ENCODE results near the gene ATRN.

The ATRN gene

DNA sequence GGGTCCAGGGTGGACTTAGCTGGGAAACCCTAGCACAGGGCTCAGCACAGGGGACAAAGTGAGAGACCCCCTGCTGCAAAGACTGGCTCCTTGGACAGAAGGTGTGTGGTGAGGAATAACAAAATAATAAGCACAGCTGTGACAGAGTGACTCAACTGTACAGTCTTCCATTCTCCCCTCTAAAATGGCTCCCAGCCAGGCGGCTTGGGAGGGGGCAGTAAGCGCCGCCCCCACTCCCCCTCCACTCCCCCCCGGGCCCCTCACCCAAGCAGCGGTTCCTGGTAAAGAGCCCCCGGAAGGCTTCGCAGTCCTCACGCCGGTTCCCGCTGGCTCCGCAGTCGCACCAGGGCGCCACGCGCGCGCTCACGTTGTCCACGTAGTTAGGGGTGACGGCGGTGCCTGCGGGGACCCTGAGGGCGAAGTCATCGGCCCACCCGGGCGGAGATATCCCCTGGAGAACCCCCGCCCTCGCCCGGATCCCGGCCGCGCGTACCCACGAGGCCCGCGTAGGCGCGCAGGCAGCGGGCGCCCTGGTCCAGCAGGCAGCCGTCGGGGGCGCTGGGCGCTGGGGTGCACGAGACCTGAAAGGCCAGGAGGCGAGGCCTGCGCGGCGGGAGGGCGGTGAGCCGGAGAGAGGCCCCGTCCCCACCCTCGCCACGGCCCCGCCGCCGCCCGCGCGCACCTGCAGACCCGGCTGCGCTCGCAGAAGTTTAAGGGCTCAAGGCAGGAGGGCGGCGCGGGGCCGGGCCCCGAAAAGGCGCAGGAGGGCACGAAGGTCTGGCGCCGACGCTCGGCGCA is 189.6 kb downstream of the ATRN start:
- DNase-seq, result no peak

DNA sequence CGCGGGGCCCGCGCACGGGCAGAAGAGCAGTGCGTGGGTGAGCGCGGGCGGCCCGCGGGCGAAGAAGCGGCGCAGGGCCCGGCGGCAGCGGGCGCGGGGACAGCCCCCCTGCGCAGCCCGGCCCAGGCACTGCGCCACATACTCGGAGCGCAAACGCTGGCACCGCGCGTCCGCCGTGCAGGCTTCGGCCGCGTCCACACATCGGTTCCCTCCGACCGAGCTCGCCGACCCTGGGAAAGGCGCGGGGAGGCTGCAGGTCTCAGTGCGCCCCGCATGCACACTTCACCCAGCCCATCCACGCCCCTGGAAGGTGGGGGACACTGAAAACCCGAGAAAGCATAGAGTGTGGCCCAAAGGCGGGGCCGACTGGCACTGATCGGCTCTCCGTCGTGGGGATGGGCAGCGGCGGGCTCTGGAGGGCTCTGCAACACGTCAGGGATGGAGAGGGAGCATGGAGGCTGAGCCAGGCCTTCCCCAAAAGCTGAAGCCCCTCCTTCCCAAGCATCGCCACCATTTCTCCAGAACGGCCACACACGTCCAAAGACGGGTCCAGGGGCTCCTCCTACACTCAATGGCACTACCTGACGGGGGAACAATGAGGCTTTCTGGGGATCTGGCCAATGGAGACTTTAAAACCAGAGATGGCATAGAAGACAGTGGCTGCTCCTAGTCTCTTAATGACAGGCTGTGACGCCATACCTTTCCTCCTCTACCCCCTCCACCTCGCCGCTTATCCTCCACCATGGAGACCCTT is 190.4 kb downstream of the ATRN start:
- DNase-seq, result no peak

DNA sequence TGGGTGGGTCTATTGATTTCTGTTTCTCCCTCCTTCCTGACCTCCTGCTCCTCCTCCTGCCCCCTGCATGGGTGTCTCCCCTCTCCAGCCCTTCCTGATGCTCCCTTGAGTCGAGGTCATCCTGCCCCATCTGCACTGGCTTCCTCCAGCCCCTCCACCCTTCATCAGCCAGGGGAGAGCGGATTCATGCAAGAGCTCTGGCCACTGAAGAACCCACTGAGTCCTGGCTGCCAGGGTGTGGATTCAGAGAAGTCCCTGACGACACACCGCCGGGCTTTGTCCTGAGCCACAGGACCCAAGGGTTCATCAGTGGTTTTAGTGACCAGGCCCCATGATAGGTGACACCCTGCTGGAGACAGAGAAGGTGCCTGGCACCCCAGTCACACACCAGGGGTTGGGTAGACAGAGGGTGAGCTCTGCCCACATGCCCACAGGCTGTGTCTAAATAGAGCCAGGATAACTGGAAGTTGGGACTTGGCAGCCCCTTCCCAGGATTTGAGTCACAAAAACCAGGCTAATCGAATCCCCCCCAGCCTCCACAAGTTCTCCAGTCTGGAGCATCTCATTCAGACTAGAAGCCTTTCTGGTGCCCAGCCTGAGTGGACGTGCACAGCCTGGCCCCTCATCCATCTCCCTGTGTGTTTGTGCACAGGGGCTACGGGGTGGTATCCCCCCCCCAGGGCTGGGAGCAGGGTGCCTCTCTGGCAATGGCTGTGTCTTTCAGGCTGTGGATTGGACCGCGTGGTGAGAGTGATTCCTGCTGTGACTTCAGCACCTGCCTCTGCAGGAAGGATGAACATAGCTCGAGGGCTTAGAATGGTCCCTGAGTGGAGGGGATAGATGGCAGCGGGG is 191.2 kb downstream of the ATRN start:
- no peak for DNase-seq

DNA sequence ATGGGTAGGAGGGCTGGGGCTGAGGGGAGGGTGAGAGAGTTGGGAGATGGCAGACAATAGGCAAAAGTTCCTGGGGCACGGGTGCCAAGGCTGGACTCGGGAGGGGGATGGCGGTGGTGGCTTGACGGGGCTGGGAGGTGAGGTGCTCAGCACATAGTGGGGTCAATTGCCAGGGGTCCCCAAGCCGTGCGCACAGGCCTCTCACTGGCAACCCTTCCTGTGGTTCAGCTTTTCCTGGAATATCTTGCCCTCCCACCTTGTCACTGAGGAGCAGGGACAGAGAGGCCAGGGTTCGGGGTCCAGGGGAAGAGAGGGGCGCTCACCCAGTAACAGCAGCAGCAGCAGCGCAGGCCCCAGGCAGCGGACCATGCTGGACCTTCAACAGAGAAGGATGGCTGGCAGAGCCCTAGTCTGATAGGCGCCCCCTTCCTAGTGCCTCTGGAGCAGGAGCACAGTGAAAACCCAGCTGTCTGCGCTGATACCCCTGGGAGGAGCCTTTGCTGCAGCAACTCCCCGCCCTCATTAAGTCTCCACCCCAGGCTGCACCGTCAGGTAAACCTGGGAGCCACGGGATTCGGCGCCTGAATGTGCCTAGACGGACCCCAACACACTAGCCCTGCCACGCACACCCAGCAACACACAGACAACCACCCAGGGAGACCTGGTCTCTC is 192.3 kb downstream of the ATRN start, which contains the start of gene GFRA4:
Gene GFRA4, minus strand, starts transcription at position 369 of the 671 bp plus-strand sequence. Its CDS starts 0 bp downstream, at position 369.
- DNase-seq, result no peak

DNA sequence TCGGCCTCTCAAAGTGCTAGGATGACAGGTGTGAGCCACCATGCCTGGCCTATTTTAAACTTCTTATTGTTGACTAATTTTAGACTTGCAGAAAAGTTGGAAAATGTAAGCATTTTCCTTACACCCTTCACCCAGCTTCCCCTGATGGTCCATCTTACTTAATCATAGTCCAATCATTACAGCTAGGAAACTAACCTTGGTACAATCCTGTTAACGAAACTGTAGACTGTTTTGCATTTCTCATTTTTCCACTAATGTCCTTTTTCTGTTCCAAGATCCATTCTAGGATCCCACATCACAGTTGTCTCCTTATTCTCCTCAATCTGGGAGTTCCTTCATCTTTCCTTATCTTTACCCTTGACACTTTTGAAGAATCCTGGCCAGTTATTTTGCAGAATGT is 193.0 kb downstream of the ATRN start:
- DNase-seq, result no peak

DNA sequence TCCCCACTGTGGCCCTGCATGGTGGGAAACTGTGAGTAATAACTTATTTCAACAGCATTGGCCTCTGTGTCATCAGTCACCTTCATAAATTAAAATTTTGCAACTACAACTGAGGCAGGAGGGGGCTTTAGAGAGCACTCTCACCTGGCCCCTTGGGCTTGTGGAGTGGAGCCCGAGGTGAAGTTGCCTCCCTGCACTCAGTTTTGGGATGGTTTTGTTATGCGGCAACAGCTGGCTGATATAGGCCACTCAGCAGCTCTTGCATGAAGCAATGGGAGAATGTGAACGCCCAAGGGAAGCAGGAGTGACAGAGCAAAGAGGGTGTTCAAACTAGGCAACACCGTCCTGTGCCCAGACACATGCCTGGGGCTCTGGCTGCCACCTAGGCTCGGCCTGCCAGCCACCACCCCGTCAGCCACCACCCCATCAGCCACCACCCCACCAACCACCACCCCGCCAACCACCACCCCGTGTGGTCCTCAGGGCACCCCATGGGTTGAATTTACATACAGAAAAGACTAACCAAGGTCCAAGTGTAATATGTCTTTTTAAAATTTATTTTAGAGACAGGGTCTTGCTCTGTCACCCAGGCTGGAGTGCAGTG is 196.7 kb downstream of the ATRN start:
- no peak for DNase-seq

DNA sequence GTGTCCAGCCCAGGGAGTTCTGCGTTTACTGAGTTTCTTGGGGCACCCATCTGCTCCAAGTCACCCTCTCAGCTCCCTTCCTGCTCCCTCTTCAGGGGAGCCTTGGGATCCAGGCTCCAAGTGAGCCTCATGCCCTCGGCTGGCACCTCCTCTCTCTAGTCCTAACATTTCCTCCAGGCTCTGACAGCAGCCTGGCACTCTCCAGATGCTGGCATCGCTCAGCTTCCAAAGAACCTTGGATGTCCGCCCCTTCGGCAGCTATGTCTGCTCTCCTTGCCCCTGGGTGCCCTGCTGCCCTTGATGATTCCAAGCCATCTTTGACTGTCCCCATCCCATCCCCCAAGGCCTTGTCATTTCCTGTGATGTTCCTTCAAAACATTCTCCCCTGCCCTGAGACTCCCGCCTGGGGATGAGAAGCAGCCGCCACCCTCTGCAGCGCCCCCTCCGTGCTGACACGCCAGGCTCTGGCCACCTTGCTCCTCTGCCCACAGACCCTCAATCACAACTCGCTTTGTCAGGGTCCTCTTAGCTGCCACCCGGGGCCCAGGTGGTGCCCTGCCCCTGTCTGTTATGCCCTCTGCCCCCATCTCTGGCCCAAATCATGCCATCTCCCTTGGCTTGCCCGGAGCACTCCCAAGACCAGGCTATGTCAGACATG is 199.0 kb downstream of the ATRN start:
- no peak for DNase-seq

DNA sequence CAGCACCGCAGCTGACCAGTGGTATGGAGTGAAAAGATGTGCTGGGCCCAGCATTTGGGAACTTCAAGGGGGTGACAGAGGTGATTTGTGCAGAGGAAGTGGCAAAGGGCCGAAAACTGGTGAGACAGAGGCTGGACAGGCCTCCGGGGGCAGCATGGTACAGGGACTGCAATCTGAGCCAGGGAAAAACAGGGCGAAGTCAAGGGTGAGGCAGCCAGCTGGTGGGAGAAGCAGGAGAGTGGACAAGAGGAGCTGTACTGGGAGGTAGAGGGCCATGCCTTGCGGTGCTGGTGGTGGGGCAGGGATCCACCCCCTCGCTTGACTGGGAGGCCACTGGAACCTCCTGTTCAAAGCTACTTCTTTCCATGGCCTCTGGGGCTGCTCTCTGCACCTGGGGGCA is 199.7 kb downstream of the ATRN start:
- DNase-seq, result no peak

DNA sequence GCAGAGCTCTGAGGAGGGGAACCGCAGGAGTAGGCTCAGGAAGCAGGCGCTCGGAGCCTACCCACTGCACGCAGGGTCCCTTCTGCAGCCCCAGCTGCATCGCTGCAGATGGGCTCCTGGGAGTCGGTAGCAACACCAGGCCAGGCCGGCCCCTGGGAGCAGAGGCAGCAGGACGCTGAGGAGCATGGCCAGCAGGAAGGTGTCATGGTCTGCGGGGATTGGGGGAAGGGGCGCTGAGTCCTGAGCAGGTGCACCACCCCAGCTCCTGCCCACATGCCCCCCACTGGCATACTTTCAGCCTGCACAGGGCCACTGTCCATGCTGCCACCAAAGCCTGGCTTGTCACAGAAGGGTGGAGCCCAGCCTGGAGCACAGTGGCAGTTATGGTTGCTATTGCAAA is 200.1 kb downstream of the ATRN start:
- no peak for DNase-seq

DNA sequence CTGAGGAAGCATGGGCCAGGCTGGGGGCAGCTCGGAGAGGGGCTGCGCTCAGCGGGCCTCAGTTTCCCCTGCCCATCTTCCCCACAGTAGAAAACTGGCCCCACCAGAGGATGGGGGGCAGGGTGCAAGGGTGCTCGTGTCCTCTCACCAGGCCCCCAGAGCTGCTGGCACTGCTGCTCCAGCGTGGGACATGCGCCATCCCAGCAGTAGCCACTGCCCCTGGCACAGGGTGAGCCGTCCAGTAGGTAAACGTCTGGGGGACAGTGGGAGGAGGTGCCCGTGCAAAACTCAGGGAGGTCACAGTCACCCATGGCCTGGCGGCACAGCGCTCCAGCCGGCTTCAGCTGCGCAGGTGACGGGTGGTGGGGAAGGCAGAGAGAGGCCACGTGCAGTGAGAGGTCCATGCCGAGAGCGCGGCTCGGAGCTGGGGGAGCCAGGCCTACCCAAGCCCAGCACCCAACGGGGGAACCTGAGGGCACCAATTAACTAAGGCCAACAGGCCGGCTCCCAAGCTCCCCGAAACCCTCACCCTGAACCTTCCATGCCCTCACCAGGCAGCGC is 201.2 kb downstream of the ATRN start:
- no peak for DNase-seq

DNA sequence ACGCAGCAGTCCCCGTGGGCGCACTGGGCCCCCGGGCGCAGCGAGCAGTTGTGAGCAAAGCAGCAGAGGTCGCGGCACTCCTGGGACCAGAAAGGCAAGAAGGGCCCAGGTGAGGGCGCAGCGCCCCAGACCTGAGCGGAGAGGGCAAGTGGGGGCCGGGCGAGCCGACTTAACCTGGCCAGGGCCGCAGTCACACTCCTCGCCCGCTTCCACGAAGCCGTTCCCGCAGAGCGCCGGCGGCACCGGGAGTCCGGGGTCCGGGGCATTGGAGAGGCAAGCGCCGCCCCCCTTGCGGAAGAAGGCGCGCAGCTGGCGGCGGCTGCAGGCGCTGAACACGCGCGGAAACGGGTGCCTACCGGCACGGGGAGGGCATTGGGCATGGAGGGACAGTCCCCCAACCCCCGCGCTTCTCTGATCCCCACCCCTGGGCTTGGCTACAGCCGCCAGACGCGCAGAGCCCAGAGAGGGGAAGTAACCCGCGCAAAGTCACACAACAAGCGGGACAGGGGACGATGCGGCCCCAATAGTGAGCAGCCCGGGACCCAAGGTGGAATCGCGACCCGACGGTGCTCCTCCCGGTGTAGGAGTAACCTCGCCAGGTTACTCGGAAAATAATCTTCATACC is 201.8 kb downstream of the ATRN start:
- no peak for DNase-seq

DNA sequence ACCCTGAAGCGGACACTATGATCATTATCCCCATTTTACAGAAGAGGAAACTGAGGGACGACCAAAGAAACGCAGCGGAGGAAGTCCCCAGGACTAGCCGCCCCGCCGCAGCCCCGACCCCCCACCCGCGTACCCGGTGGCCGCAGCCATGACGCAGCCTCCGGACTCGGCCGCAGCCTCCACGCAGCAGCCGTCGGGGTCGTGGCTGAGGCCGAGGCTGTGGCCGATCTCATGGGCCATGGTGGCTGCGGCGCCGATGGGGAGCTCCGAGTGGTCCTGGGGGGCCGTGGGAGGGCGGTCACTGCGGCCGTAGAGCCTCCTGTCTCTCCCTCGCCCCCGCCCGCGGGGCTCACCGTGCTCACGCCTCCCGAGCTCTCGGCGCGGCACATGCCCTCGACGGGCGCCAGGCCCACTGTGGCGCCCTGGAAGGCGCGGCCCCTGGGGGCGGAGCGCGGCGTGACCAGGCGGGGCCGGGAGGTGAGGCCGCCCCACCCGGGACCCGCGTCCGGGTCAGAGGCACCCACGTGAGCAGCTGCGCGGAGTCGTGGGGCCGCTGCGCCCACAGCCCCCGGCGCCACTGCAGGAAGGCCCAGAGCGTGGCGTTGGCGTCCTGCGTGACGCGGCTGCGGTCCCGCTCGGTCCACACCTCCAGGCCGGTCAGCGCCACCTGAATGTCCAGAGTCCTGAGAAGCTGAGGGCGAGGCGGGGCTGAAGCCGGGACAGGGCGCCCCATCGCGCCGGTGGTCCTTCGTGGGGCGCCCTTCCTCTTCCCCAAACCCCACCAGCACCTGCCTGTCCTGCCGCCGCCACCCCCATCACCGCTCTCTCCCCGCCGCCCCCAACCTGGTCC is 202.6 kb downstream of the ATRN start:
- no peak for DNase-seq

DNA sequence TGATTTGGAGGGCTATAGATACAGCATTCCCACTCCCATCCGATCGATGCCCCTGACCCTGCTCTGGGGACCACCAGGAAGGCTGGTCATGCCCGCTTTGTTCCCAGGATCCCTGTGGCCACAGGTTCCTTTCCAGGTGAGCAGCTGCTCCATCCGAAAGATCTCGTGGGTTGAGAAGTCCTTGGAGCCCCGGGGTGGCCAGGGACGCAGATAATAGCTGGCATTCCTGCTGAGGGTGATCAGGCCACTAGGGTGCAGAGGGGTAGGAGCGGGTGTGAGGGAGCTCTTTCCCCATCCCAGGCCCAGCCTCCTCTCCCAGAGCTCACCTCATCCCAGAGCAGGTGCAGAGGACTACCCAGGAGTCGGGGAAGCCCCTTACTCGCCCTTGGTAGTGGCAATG is 203.6 kb downstream of the ATRN start:
- no peak for DNase-seq

DNA sequence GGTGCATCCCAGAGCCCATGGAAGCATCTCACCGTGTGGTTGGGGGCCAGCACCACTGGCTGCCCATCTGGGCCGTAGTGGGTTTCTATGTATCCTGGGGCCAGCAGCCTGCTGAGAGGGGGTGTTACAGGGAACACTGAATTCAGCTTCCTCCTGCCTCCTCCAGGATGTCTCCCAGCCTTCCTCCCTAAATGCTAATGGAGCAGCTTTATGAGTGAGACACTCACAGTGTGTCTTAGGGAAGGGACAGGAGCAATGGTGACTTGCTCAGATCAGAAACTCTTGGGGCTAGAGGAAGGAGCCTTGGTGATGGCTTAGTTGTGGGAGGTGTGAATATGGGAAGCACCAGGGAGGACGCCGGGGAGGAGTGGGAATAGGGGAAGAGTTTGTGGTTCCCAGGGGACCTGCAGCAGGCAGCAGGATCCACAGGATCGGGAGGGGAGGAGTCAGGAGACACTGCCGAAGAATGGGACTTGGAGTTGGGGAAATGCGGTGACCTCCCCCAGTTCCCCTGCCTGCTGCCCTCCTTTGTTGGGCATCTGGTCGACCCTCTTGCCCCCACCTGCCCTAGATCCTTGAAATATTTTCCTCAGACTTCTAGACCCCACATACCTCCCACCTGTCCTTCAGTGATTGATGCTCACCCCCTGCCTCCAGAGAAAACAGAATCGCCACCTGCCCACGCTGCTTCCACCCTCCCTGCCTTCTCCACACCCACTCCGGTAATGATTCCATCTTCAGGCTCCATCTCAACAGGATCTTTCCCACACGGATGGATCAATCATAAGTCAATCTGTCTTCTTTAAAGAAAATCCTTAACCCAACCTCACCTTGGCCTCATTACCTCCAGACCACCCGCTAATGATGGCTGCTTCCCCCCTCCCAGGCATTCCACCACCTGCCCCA is 204.4 kb downstream of the ATRN start:
- DNase-seq, result no peak

DNA sequence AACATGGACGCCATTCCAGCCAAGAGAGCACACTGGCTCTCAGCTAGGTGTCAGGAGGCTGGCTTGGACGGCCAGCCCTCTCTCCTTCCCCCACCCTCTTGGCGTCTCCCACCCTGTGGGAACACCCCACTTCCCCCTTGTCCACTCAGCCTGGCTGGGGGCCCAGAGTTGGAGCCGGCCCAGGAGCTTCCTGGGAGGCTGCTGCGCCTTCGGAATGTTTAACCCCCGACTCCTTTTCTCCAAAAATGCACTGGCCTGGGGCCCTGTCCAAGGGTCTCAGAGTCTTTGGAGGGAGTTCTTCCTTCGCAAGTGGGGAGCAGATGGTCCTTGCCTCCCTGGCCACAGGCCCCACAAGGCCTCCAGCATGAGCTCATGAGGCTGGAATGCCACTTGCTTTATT is 206.9 kb downstream of the ATRN start:
- DNase-seq, result no peak

DNA sequence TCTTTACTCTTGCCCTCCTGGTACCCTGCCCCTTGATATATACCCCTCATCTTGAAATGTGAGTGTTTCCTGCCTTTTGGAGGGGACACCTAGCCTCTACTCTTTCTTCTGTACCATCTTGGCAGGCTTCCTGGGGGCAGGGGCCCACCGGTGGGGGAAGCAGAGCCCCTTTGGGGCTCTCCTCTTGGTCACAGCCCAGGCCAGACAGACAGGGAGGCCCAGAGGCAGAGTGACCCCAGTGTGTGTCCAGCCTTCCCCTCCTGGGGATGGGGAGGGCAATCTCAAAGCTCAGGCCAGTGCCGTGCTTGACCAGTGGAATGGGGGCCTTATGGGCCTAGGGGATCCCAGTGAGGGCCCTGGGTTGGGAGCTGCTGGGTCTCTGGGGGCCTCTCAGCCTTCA is 207.4 kb downstream of the ATRN start:
- no peak for DNase-seq

DNA sequence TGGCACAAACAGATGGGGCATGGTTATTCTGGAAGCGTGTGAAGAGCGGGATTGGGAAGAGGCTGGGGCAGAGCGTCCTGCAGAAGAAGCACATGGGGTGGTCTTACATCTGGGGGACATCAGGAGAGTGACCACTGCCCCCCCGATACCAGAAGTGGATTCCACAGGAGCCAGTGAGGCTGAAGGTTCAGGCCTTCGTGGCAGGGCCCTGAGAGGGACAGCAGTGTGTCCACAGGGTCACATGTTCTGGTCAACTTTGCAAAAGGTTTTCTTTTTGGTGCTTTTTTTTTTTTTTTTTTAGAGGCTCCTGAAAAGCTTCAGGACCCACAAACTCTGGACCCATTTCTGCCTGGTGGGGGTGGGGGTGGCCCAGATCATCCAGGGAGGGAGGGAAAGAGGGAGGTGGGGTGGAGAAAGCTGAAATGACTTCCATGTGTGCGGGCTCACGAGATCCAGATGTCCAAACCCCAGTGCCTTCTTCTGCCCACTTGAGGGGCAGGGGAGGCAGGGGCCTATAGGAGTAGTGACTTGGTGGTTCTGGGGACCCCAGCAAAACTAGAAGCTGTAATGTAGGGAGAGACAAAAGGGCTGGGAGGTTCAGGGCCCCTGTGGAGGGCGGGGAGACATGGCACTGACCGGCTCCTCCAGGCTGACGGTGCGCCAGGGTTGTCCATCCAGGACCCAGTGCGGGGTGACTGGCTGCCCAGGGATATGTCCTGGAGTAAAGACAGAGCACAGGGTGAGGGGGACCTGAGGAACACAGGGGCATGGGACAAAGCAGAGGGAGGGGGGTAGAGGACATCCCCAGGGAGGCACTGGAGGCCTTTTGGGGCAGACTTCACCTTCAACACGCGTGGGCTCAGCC is 208.3 kb downstream of the ATRN start:
- no peak for DNase-seq
